HCT116 (cell line): ENCODE data around the gene HCRTR2. TPM values are rescaled to one million over a fixed set of nuclear protein-coding genes. Genes with fewer than 3 reads are reported as not detected.

Source experiments
- ATAC-seq: fragments of 200-7000 bp; cut with Tn5 transposase; 2 replicates; pipeline ENCODE4 v1.9.1; 2020; ENCODE audit warnings: mild to moderate bottlenecking, moderate library complexity
- BruUV-seq: library from RNA; stranded (reverse); fragments of 400-500 nt; replicated peaks from 2 replicates; lab custom pipeline; 2021; lab: Mats Ljungman, UMichigan
- CTCF ChIA-PET: fragments of 300-600 bp; sonication (Branson Sonifier 250); formaldehyde crosslinking; loops from one replicate; lab custom pipeline; 2021; ENCODE audit warnings: antibody characterized with exemption; lab: Charles Lee
- POLR2A ChIA-PET: fragments of 300-600, 350-600 bp; sonication (Branson Sonifier 250); formaldehyde crosslinking; loops from one replicate; lab custom pipeline; 2021; ENCODE audit warnings: antibody characterized with exemption; lab: Charles Lee
- RAD21 ChIA-PET, 2 experiments: fragments of 300-600 bp; sonication (Branson Sonifier 250); formaldehyde crosslinking; loops; one replicate each; lab custom pipeline; 2023; ENCODE audit warnings: low total read pairs in 2 of 2; ENCODE audit not compliant: uncharacterized antibody in 2 of 2, unreplicated experiment in 2 of 2, low non-redundant PET in 1 of 2; lab: Charles Lee
- DNase-seq: peaks from one replicate; pipeline ENCODE4 v3.0.0-alpha.2; 2010; ENCODE audit warnings: low read depth, low spot score
- H2AFZ ChIP-seq: fragments of 200-600 bp; shearing (Covaris generic), sonication (generic); 2 replicates; pipeline ENCODE4 v1.6.1; 2017; ENCODE audit warnings: low read depth, mixed run types, mixed read lengths, antibody characterized with exemption, low read length; ENCODE audit not compliant: poor library complexity, severe bottlenecking
- H3K27ac ChIP-seq: 2 replicates; pipeline ENCODE4 v1.5.1; 2012; ENCODE audit warnings: low read depth, low read length
- H3K27me3 ChIP-seq: fragments of 200-600 bp; sonication (generic); 2 replicates; pipeline ENCODE4 v1.6.1; 2016; ENCODE audit warnings: mixed run types, low read length, mixed read lengths; ENCODE audit not compliant: insufficient read depth
- H3K36me3 ChIP-seq, 2 experiments: fragments of 200-500 bp in 1 of 2; fragments of 200-600 bp in 1 of 2; sonication (Bioruptor generic) in 1 of 2; sonication (generic) in 1 of 2; 2 replicates each; pipeline versions ENCODE4 v1.5.1 to v1.6.1; 2014 to 2016; ENCODE audit warnings: low read length in 2 of 2, inconsistent platforms in 1 of 2, mixed read lengths in 1 of 2, mixed run types in 1 of 2; ENCODE audit not compliant: insufficient read depth in 2 of 2, control insufficient read depth in 1 of 2
- H3K4me1 ChIP-seq, 2 experiments: fragments of 200-600 bp in 1 of 2; sonication (generic) in 1 of 2; 2 replicates each; pipeline versions ENCODE4 v1.5.1 to v1.6.1; 2012 to 2017; ENCODE audit warnings: low read length in 2 of 2, inconsistent platforms in 1 of 2, mild to moderate bottlenecking in 1 of 2, mixed read lengths in 1 of 2, mixed run types in 1 of 2, moderate library complexity in 1 of 2; ENCODE audit not compliant: insufficient read depth in 2 of 2, control insufficient read depth in 1 of 2
- H3K4me2 ChIP-seq: fragments of 200-600 bp; sonication (generic); 2 replicates; pipeline ENCODE4 v1.6.1; 2017; ENCODE audit warnings: mixed run types, low read length, mixed read lengths
- H3K4me3 ChIP-seq, 2 experiments: fragments of 200-600 bp in 1 of 2; sonication (generic) in 1 of 2; replicated peaks in 1 of 2; 2 replicates each; pipeline ENCODE4 v1.5.1; 2011 to 2016; ENCODE audit warnings: low read length in 2 of 2, control low read depth in 1 of 2, low read depth in 1 of 2, mild to moderate bottlenecking in 1 of 2, mixed read lengths in 1 of 2, mixed run types in 1 of 2
- H3K79me2 ChIP-seq: fragments of 200-600 bp; sonication (generic); 2 replicates; pipeline ENCODE4 v1.6.1; 2017; ENCODE audit warnings: mild to moderate bottlenecking, mixed run types, low read length, moderate library complexity, mixed read lengths; ENCODE audit not compliant: insufficient read depth
- H3K9ac ChIP-seq: fragments of 200-600 bp; sonication (generic); 2 replicates; pipeline ENCODE4 v1.6.1; 2016; ENCODE audit warnings: low read length, mixed read lengths
- H3K9me2 ChIP-seq: fragments of 200-600 bp; sonication (generic), shearing (Covaris generic); 2 replicates; pipeline ENCODE4 v1.6.1; 2017; ENCODE audit warnings: mixed run types, mild to moderate bottlenecking, moderate library complexity; ENCODE audit not compliant: insufficient read depth
- H3K9me3 ChIP-seq, 2 experiments: fragments of 200-500 bp in 1 of 2; fragments of 200-600 bp in 1 of 2; sonication (Bioruptor generic) in 1 of 2; sonication (generic) in 1 of 2; 2 replicates each; pipeline ENCODE4 v1.6.1; 2014 to 2017; ENCODE audit warnings: low read length in 2 of 2, mixed read lengths in 2 of 2, inconsistent platforms in 1 of 2, low read depth in 1 of 2, mild to moderate bottlenecking in 1 of 2, mixed run types in 1 of 2, moderate library complexity in 1 of 2; ENCODE audit not compliant: control insufficient read depth in 1 of 2, insufficient read depth in 1 of 2
- H4K20me1 ChIP-seq: fragments of 200-600 bp; sonication (generic), shearing (Covaris generic); 2 replicates; pipeline ENCODE4 v1.6.1; 2017; ENCODE audit warnings: mixed run types, mild to moderate bottlenecking, moderate library complexity; ENCODE audit not compliant: insufficient read depth
- EGR1 ChIP-seq: IDR thresholded peaks from 2 replicates; pipeline ENCODE4 v1.6.1; 2012; ENCODE audit warnings: low read depth
- EZH2 ChIP-seq: fragments of 200-600 bp; sonication (generic); IDR thresholded peaks from 2 replicates; pipeline ENCODE4 v1.6.1; 2017; ENCODE audit warnings: antibody characterized with exemption, mixed run types
- EZH2phosphoT487 ChIP-seq: fragments of 200-600 bp; IDR thresholded peaks from 2 replicates; pipeline ENCODE4 v1.6.1; 2018; ENCODE audit warnings: antibody characterized with exemption, borderline replicate concordance
- POLR2AphosphoS5 ChIP-seq: IDR thresholded peaks from 2 replicates; pipeline ENCODE4 v1.6.1; 2011; ENCODE audit warnings: mild to moderate bottlenecking, low read depth, low read length, moderate library complexity
- RAD21 ChIP-seq: IDR thresholded peaks from 2 replicates; pipeline ENCODE4 v1.6.1; 2012; ENCODE audit warnings: low read depth, mild to moderate bottlenecking
- SP1 ChIP-seq: IDR thresholded peaks from 2 replicates; pipeline ENCODE4 v1.6.1; 2012; ENCODE audit warnings: low read depth
- SRF ChIP-seq: IDR thresholded peaks from 2 replicates; pipeline ENCODE4 v1.6.1; 2012; ENCODE audit warnings: low read depth
- ZBTB33 ChIP-seq: IDR thresholded peaks from 2 replicates; pipeline ENCODE4 v1.6.1; 2011; ENCODE audit warnings: mild to moderate bottlenecking, low read length, moderate library complexity; ENCODE audit not compliant: insufficient replicate concordance; ENCODE audit errors: extremely low read depth
- ZFX ChIP-seq: fragments of 450-650 bp; IDR thresholded peaks from 2 replicates; pipeline ENCODE4 v1.6.1; 2017
- intact Hi-C: fragments of 100-400 bp; cut with micrococcal nuclease; formaldehyde crosslinking; loops from 2 replicates; pipeline ENCODE4 v1.10.0; 2022
- total RNA-seq: library from RNA; stranded (reverse); gene quantifications from one replicate; pipeline ENCODE4 v1.2.1, GENCODE V29; 2021; ENCODE audit not compliant: unreplicated experiment

Gene HCRTR2
- total RNA-seq, 1 experiment from 2014 or later, result not detected

GRCh38 chr6:55136916-55137315, 37.4 kb upstream of the HCRTR2 start:
- H3K27me3 ChIP-seq, result no peaks in the 10 kb centered on the region
- no peak overlapping the region for H3K9ac ChIP-seq
- H4K20me1 ChIP-seq, result no peaks in the 10 kb centered on the region
- no peaks in the 10 kb centered on the region for H3K4me1 ChIP-seq
- no peak overlapping the region for H2AFZ ChIP-seq
- H3K4me2 ChIP-seq, result no peak overlapping the region
- DNase-seq, result no peak
- no peaks in the 10 kb centered on the region for H3K79me2 ChIP-seq
- H3K36me3 ChIP-seq, result no peaks in the 10 kb centered on the region
- no peak for ATAC-seq
- H3K27ac ChIP-seq, result no peak overlapping the region
- RAD21 ChIA-PET, result no interaction called here
- intact Hi-C loops, result no loop called here
- no TSS peak for BruUV-seq
- no peaks in the 10 kb centered on the region for H3K9me2 ChIP-seq
- no peaks in the 10 kb centered on the region for H3K9me3 ChIP-seq
- CTCF ChIA-PET, result no interaction called here
- no peak for TF ChIP-seq EGR1
- no peak for TF ChIP-seq ZFX
- no peak for TF ChIP-seq POLR2AphosphoS5
- no peak for TF ChIP-seq ZBTB33
- TF ChIP-seq SP1, result no peak
- no peak for TF ChIP-seq SRF
- no peak for TF ChIP-seq RAD21
- TF ChIP-seq EZH2phosphoT487, result no peak
- no peak for TF ChIP-seq EZH2
- H3K4me3 ChIP-seq, result no peak overlapping the region
- POLR2A ChIA-PET, result no interaction called here
